Hematopoietic multipotent progenitor cell (in vitro differentiated cells): Measurements from ENCODE around the gene BRCA1. TPM values are rescaled to one million over a fixed set of nuclear protein-coding genes. Genes with fewer than 3 reads are reported as not detected.
"Not testable (repeated sequence)": the region's sequence is repeated elsewhere in the genome, so short reads cannot be mapped to it uniquely, and the experiment has no call there.

Experiments used
- DNase-seq, 3 donors: peaks; one replicate each; pipeline ENCODE4 v3.0.0-alpha.2; 2011 to 2015; ENCODE audit warnings: low read depth in 2 of 3, low spot score in 2 of 3
- total RNA-seq: library from RNA; depleted of rRNA; stranded (reverse); fragments of >200 nt; gene quantifications from one replicate; pipeline ENCODE4 v1.2.3, GENCODE V29; 2012

BRCA1 gene
- total RNA-seq, 1 donor = 14.3 TPM

DNA sequence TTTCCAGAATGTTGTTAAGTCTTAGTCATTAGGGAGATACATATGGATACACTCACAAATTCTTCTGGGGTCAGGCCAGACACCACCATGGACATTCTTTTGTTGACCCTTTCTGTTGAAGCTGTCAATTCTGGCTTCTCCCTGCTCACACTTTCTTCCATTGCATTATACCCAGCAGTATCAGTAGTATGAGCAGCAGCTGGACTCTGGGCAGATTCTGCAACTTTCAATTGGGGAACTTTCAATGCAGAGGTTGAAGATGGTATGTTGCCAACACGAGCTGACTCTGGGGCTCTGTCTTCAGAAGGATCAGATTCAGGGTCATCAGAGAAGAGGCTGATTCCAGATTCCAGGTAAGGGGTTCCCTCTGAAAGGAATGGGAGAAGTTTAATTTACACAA is 54.3 kb downstream of the BRCA1 start:
- no peak for DNase-seq

DNA sequence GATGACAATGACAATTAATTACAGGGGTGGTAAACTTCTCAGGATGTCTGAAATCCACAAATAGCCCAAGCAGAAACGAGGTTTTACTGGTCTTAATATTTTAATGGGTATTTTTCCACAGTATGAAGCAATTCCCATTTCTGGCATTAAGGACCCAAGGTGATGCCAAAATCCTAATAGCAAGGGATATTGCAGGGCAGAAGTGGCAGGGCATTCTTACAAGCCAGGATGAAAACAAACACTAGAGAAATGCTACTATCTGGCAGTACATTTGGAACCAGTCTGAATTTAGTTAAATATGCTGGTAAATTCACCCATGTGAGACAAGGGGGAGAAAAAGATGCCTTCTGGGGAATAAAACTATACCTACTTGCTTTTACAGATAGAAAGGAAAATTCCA is 54.9 kb downstream of the BRCA1 start:
- DNase-seq = no peak

DNA sequence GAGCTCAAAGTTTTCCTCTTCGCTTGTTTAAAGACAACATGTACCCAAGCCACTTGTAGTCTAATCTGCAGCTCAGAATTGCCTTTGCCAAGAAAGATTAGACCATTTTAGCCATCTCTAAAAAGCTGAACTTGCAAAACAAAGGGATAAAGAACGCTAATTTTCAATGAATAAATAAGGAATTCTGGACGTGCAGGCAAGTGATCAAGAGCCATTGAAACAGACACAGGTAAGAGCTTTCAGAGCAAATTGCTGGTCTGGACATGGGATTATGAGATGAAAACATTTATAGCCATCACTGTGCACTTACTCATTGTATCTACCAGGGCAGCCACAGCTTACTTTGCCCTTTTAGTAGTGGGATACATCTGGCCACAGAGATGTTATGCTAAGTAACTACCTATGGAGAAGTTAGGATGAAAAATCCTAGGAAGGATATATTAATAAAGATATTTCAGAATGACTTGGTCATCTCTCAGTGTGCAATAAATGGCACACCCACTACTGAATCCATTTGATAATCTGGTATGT is 55.7 kb downstream of the BRCA1 start:
- no peak for DNase-seq

DNA sequence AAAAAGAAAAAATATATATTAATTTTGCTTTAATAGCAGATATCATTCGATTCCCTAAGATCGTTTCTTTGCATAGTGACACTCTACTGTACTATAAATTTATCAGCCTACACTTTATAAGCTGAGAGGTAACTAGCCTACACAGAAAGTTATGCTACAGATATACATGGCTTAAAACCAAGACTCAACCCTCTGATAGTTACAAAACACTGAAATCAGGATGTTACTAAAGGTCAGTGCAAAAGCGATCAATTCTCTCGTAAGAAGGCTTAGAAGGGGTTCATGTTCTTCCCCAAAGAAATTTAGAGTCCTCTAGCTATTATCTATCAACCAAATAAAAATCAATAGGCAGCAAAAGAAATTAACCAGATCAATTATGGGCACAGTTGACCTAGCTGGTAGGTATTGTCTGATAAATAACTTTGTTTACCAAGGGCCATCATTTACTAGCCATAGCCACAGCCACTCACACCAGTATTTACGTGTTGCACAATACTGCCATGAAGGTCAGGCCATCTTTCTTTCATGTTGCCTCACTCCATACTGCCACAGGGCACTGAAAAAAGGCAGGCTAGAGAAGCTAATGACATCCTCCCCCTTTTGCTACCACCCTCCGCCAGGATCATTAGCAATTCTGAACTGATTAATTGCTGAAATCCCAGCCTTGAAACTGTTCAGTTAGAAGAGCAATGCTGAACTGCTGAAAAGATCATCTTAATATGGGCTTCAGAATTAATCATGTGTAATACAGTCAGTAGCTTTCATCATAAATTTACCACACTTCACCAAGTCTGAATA is 56.4 kb downstream of the BRCA1 start:
- no peak for DNase-seq

DNA sequence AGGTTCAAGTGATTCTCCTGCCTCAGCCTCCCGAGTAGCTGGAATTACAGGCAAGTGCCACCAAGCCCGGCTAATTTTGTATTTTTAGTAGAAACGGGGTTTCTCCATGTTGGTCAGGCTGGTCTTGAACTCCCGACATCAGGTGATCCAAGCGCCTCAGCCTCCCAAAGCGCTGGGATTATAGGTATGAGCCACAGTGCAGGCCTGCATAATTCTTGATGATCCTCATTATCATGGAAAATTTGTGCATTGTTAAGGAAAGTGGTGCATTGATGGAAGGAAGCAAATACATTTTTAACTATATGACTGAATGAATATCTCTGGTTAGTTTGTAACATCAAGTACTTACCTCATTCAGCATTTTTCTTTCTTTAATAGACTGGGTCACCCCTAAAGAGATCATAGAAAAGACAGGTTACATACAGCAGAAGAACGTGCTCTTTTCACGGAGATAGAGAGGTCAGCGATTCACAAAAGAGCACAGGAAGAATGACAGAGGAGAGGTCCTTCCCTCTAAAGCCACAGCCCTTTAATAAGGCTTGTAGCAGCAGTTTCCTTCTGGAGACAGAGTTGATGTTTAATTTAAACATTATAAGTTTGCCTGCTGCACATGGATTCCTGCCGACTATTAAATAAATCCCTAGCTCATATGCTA is 62.1 kb downstream of the BRCA1 start:
- DNase-seq = no peak

DNA sequence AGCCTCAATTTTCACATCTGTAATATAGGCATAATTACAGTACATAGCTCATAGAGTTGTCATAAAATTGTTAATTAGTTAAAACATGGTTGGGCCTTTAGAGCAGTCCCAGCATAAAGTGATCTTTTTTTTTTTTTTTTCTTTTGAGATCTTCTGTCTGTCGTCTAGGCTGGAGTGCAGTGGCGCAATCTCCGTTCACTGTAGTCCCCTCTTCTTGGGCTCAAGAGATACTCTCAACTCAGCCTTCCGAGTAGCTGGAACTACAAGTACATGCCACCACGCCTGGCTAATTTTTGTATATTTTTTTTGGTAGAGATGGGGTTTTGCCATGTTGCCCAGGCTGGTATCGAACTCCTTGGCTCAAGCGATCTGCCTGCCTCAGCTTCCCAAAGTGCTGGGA is 69.1 kb downstream of the BRCA1 start:
- DNase-seq = no peak

DNA sequence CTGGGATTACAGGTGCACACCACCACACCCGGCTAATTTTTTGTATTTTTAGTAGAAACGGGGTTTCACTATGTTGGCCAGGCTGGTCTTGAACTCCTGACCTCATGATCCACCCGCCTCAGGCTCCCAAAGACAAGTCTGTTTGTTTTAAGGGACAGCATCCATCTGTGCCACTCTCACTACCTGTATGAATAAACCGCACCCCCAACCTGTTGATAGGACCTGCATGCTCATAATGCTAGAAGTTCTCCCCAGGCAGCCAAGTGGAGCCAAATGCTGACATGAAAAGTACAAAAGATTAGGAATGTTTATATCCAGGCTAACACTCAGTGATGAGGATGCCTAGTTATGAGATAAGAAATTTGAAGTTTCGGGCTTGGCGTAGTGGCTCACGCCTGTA is 72.2 kb downstream of the BRCA1 start:
- not testable (repeated sequence) for DNase-seq

DNA sequence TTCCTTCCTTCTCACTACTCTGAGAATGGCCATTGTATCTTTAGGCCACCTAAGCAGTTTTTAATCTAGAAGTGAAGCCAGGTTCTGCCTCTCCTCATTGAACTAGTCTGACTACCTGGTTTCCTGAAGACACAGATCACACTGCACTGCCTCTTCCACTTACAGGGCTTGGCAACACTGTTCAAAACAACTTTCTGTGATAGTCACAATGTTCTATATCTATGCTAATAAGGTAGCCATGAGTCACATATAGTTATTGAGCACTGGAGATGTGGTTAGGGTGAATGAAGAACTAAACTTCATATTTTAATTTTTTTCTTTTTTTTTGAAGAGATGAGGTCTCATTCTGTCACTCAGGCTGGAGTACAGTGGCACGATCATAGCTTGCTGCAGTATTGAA is 73.2 kb downstream of the BRCA1 start:
- DNase-seq = no peak

DNA sequence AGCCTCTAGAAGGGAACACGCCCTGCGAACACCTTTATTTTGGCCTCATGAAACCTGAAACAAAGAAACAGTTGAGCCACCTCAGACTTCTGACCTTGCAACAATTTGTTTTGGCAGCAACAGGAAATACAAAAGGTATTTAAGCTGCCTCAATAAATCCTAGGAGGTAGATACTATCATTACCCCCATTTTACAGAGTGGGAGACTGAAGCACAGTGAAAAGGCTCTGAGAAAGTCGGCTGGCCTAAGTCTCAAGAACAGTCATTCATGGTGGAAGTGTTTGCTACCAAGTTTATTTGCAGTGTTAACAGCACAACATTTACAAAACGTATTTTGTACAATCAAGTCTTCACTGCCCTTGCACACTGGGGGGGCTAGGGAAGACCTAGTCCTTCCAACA is 81.1 kb downstream of the BRCA1 start:
- DNase-seq = no peak

DNA sequence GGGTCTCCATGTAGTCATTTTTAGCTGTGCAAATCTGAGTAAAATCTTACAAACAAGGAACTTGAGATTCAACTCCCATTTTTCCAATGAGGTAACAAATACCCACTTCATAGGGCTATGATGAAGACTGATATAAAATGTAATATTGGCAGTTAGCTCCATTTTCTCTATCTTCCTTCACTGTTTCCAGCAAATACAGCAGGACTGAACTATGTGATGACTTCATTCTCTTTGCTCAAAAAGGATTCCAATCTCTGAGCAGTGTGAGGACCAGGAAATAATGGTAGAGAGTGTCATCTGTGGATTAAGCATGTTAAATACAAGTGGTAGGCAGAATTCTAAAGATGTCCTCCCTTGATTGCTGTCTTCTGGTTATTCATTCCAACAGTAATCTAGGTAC is 81.9 kb downstream of the BRCA1 start:
- DNase-seq = no peak

DNA sequence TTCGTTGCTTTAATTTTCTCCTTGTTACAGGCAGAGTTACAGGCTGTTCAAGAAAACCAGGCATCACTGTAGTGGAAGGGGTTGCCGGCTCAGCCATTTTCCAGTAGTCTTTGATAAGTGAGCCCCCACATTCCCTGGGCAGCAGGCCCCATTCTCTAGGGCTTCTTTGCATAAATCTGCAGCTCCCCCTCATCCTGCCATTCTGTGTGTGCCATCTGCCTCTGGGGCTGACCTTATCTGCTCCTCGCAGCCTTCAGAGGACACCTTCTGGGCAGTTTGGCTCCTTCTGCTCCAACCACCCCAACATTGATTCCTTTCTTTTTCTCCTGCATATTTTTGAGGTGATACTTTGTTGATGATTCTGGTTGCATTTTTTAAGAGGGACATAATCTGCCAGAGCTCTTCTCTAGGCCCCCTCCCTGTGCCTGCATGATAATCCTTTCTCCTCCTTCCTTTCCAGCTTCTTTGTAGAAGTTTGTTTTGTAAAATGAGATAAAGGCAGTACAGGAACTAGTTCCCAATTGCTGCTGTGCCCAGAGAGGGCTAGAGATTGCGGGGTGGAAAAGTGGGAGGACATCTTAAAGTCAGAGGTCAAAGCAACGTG is 83.0 kb downstream of the BRCA1 start:
- DNase-seq = no peak

DNA sequence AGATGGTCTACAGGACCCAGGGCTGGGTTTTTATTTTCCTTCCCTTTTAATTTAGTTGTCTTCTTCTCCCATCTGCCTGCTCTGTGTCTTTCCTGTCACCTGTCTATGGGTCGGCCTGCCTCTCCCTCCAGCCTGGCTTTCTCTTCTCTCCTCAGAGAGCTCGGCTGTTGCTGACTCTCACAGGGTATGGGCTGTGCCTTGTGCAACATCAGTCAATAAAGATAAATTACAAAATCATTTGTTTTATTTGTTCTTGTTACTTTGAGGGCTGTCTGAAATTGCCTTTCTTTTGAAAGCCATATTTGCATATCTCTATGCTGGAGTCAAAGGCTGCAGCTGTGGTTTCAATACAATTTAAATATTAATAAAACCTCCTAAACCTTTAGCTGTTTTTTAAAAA is 84.5 kb downstream of the BRCA1 start:
- DNase-seq = no peak

DNA sequence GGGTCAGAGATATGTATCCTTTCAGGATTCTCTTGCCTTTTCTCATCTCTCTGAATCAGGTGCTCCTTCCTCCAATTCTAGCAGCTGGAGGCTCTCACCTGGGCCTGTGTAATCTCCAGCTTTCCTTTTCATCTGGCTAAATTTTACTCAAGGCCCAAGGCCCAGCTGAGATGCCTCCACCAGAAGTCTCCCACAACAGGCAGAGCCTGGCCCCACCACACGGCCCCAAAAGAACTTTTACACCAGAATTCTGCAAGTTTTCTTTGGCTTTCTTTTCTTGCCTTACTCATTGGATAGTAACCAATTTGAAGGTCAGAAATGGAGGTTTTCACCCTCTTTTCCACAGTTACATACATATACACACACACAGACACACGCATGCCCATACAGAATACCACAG is 85.5 kb downstream of the BRCA1 start:
- no peak for DNase-seq

DNA sequence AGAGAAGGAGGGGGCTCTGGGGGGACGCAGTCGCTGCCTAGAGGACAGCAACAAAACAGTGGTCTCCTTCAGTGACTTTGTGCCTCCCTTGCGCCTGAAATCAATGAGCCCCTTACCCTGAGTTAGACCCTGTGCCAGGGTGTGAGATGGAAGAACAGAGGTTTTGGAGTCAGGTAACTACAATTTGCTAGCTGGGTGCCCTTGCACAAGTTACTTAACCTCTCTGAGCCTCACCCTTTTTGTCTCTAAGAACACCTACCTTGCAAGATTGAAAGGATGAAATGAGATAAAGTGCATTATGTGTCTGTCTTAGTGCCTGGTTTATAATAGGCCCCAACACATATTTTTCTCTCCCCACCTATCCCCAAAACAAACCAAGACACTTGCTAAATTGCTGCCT is 90.3 kb downstream of the BRCA1 start:
- DNase-seq = no peak

DNA sequence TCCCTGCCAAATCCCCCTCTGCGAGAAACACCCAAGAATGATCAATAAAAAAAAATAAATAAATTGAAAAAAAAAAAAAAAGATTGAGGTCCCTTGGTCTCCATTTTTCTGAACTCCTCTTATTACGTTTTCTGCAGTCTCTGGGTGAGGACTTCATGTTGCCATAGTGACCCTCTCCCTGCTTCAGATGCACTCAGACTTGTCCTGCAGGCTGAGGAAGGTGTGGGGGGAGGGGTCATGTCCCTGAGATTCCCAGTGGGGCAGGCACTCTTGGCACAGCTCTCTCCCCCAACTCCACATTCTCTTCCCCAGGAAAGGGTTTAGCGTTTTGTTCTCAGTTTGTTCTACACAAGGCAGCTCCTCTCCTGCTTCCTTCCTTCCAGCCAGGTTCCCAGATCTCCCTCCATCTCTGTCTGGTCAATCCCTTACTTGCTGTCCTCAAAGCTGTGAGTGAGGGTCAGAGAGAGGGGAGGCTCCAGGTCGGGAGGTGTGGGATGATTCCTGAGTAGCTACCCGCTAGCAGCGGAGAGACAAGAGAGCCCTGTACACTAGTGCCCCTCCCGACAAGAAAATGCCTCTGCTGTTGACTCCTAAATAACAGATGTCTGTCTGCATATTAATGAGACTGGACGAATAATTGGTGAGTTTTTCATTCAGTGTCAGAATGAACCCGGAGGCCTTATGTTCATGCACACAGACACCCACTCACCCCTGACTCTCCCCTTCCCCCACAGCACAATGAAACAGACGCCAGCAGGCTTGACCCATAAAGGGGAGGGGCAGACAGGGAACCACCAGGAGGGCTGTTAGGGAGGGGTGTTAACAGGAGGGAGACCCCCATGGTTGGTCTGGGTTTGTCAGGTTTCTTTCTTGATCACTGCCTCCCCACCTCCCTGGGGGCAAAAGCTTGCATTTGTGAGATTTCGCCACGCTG is 90.9 kb downstream of the BRCA1 start:
- DNase-seq = no peak

DNA sequence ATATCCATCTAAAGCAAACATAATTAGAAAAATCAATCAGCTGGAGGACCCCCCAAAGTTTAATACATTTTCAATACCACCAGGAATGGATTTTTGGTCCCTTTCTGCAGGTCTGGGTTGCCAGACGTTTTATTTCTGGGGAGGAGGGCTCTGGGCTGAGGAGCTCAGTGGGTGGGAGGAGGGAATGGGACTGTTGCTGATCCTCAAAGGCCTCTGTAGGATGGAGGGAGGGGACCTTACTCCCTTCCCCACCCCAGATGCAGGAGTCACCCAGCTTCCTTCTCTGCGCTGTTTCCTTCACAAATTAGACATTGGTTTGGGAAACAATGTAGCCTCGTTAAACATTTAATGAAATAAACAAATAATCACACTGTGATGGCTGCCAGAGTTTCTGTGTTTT is 93.5 kb downstream of the BRCA1 start:
- no peak for DNase-seq

DNA sequence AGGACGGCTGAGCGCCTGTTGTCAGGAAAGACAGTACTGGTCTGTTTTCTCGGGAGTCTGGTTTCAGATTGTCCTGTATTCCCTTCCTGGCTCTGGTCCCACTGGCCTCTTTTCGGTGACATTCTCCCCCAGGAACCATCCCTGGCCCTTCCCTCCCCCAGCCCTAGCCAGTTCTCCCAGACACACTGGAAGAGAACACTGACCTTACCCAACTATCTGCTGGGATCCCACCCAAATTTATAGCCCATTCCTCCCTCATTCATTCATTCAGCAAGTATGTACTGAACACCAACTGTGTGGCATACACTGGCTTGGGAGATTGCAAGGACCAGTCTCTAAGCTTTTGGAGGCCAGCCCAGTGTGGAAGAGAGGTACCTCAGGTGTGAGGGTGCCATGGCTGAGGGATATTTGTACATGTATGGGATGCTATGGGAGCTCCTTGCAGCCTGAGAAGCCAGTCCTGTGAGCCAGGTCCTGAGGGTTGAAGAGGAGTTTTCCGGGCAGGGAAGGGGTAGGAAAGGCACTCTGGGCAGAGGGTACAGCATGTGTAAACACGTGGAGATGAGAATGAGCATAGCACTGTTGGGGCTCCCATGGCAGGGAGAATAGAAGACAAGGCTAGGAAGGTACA is 94.9 kb downstream of the BRCA1 start:
- no peak for DNase-seq

DNA sequence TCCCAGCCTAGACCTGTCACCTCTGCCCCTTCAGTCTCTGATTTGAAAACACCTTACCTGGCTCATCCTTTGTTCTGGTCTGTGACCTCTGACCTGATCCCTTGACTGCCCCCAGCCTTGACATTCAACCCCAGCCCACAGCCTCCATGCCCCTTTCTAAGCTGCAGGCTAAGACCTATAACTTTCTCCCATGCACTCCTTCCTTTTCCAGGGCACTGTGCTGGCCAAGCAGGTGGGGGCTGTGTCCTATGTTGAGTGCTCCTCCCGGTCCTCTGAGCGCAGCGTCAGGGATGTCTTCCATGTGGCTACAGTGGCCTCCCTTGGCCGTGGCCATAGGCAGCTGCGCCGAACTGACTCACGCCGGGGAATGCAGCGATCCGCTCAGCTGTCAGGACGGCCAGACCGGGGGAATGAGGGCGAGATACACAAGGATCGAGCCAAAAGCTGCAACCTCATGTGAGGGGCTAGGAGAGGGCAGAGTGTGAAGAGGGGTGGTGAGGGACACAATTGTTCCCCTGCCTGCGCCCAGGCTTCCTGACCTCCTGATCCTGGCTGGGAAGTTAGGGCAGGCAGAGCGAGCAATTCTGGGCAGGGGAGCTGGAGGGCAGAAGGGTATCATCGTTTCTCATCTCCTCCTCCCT is 96.8 kb downstream of the BRCA1 start:
- no peak for DNase-seq

DNA sequence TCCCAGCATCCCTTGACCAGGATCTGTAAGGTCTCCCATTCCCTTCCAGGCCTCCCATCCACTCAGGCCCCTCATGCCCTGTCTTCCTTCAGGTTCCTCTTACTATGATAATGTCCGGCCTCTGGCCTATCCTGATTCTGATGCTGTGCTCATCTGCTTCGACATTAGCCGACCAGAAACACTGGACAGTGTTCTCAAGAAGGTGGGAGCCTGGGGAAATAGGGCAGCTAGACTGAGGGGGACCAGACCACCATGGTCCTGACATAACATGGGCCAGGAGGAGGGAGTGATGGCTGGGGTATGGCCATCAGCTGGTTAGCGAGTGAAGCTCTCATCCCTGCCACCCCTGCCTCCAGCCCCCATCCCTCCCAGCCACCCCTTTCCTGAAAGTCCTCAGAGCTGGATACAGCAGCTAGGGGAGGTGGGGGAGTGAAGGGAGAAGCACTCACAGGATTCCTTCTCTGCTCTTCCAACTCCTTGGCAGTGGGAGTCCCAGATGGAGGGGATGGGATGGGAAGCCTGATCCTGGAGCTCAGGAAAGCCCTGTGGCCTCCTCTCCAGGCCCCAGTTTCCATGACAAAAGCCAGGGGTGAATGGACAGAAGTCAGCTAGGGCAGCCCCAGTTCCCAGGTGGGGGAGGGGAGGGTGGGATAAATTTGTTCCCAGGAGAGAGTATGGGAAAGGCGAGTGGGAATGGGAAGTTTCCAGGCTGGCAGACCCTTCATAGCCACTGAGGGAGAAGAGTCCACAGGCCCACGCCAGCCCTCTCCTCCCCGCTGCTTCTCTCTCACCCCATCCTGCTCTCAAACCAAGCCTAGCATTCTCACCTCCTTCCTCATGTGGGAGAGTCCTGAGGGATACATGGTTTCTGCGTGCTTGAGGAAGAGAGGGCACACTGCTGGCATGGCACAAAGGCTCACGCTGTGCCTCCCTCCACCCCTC is 97.8 kb downstream of the BRCA1 start:
- DNase-seq = no peak
